HG02840 (cell line): ENCODE data around the gene EXOC4.

Experiments used
- ATAC-seq: cut with Tn5 transposase; IDR thresholded peaks from one replicate; pipeline ENCODE4 v1.9.1; 2021; ENCODE audit warnings: mild to moderate bottlenecking, moderate library complexity, moderate number of reproducible peaks; ENCODE audit not compliant: unreplicated experiment, low FRiP score

EXOC4 gene

DNA sequence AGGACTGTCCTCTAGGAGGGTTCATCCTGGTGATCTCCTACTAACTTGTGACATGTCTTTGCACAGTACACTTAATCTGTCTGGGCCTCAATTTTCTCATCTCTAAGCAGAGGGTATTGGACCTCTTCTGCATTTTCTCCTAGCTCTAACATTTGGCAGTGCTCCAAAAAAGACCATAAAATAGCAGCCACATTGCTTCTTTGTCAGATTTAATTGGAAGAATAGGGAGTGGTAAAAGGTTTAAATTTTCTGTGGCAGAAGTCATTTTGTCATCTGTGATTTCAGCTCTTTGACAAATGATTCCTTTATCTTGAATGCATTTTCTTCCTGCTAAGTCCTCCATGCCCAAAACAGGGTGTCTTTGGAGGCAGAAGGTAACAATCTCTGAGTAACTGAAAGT is 584.3 kb downstream of the EXOC4 start:
- no peak for ATAC-seq

DNA sequence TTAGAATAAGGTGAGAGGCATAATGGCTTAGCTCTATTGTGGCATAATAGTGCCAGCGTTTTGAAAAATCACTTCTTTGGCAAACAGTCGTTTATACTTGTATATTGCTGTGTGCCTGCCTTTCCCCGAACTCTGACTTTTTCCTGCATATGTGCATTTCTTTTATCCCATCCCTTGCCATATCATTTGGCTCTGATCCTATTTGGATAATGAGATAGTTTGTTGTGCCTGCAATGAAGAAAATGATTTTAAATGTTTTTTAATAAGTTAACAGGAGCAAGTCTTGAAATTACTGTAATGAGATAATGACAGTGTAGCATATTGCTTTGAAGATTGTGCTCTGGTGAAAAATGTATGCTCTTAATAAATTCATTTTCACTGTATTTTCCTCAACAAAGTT is 586.2 kb downstream of the EXOC4 start:
- ATAC-seq: no peak

DNA sequence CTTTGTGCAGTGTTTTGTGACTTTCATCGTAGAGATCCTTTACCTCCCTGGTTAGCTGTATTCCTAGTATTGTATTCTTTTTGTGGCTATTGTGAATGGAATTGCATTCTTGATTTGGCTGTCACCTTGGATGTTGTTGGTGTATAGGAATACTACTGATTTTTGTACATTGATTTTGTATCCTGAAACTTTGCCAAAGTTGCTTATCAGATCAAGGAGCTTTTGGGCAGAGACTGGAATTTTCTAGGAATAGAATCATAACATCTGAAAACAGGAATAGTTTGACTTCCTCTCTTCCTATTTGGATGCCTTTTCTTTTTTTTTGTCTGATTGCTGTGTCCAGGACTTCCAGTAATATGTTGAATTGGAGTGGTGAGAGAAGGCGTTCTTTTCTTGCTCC is 590.5 kb downstream of the EXOC4 start:
- ATAC-seq: no peak

DNA sequence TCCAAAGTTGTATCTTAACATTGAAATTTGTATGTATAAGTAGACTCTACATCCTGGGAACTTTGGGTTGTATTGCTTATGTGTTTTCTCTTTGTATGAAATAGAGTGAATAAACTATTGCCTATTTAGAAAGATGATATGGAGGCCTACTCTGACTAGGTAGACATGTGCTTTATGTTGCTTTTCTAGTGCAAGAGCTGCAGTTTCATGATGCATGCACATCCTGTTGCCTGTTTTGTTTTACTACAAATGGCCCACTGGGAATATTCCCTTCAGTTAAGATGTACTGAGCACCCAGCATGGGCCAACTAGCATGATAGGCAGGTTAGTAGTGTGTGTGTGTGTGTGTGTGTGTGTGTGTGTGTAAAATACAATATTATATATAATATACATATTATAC is 592.1 kb downstream of the EXOC4 start:
- no peak for ATAC-seq

DNA sequence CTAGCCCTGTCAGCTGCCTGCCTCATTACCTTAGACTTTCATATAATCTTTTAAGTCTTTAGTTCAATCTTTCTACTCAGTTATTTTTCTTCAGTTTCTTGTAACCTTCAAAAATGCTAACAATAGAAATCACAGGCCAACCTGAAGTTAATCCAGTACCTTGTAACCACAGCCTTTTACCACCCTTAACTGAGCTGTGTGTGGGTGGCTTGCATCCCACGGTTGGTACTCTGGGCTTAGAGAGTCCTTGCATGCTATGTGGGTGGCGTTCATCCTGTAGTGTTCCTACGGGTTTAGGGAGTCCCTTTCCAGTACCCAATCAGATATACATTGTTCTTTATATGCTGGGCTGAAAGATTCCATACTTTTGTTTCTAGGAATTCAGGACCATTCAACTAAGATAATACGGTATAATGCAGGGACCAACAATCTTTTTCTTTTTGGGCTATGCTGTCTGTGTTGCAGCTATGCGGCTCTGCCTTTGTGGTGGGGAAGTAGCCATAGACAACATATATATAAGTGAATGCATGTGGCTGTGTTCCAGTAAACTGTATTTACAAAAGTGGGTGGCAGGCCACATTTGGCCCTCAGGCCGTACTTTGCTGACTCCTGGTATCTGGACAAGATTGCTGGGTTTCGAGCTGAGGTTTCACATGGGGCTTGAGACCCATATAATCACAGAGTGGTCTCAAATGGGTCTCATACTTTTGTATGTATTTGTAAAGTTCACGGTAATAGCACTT is 593.5 kb downstream of the EXOC4 start:
- ATAC-seq: no peak

DNA sequence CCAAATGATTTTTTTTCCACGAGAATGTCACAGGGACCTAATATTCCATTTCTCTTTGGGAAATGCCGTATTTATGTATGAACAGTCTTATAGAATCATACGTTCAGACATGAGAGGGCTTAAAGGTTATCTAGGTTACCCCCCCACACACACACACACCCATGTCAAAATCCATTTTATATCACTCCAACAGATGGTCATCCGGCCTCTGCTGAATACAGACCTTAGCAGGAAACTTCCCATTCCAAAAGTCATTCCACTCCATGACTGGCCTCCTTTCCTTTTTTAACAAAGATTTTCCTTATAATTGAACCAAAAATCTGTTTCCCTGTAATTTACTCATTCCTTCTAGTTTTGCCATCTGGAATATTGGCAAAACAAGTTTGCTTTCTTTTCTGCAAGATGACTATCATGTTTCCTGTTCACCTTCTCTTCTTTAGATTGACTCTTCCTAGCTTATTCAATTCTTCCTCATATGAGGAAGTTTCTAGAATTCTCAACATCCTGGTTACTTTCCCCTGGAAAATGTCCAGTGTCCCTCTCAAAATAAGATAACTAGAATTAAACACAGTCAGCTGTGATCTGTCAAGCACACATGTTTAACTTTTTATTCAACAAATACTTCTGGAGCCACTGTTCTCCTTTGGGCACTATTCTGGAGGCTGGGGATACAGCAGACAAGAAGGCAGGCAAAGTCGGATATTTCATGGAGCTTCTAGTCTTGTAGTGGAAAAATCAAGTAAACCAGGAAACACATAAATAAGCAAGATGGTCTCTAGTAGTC is 597.8 kb downstream of the EXOC4 start:
- ATAC-seq: no peak

DNA sequence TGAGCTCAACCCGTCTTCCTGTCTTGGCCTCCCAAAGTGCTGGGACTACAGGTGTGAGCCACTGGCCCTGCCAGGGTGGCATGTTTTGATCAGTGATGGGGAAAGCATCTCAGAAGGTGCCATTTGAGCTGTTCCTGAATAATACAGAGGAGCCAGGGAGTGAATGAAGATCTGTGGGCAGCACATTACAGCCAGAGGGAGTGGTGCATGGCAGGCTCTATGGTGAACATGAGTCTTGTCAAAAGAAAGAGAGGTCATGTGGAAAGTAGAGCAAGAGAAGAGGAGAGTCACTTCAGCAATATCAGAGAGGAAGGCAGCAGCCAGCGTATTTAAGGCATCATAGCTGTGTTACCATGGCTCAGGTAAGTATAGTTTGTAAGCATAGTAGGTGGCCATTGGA is 598.5 kb downstream of the EXOC4 start:
- ATAC-seq: no peak

DNA sequence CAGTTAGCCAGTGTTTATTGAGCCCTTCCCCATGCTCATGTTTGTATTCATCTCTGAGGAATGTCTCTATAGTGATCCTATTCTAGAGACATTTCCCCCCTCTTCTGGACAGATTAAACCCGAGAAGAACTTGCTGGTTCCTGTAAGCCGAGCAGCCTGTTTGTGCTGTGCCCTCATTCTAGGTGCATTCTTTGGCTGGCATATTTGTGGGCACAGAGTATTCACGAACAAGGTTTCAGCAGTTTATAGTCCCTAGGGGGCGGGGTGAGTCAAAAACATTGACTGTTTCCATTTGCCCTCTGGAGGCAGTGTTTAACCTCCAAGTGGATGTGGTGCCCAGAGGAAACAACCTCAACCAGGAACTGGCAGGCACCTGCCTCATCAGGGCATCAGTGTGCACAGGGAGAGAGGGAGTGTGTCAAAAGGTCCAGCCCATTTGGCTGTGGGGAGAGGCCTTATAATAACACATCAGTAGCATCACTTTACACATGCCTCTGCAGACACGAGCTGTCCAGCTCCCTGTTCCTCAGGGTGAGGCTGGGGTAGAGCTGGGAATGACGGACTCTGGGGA is 600.9 kb downstream of the EXOC4 start:
- no peak for ATAC-seq

DNA sequence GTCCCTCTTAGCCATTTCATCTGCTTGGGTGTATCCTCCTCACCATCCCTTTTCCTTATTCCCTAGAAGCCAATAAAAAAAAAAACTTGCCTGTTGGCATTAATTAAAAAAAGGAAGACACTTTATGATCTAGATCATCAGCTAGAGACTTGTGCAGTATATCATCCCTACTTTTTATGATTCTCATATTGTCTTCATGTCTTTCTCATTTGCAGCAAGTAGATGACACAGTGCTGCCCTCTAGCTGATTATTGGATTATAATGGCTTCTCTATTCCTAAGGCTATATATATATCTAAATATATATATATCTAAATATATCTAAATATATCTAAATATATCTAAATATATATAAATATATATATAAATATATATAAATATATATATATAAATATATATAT is 601.9 kb downstream of the EXOC4 start:
- ATAC-seq: no peak

DNA sequence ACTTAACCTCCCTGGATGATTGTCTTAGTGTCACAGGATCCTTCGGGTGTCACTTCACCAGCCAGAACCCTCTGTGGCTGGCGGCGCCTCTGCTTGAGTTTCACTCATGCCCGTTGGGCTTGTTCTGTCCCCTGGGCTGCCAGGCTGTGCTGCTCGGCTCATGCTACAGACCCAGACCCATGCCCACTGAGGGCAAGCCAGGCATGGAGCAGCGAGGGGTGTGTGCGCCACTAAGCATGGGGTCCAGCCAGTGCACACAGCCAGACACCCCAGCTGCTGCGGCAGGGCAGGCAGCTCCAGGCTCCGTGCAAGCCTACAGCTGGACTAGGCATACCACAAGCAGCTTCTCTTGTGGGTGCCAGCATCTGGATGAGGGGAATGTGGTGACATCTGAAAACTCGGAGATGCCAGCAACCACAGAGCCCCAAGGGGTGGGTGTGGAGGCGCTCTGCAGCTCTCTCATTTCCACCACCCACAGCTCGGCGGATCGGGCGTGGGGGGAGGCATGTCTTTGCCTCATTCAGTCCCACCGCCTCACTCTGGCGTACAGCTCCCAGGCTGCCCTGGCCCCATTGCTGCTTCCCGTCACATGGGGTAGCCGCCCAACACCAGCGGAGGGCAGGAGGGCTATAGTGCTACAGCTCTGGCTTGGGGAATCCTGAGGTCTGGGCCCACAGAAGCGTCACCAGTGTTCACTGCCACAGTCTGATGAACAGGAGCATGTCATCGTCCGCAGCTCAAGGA is 604.7 kb downstream of the EXOC4 start:
- no peak for ATAC-seq

DNA sequence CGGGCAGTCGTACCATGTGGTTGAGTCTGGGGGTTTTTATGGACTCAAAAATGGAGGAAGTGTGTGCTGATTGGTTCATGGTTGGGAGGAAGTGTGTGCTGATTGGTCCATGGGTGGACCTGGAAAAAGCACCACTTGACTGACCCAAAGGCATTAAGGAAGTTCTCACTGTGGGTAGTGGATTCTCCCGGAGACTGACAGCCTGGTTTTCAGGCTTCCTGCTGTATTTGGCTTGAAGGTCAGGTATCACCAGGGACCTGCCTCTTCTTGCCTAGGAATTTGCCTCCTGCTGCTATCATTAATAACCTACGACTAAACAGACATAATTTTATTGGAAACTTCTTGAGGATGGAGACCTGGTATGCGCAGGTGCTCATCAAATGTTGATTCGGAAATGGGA is 605.4 kb downstream of the EXOC4 start:
- ATAC-seq: no peak

DNA sequence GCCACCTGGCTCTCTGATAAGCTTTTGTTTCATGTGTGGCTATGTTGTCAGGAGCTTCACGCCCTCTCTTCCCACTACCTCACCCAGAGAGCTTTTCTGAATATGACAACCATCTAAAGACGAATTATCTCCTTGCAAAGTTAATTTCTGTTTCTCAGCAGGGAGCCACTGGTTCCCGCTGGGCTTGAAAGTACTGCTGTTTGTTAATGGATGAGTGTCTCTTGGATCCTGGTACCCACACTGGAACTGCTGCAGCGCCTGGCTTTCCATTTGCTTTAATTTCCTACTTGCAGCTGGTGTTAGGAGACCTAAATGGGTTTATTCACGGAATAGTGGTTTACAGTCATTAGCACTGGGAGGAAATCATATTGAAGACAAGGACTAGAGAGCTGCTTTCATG is 606.4 kb downstream of the EXOC4 start:
- ATAC-seq: no peak

DNA sequence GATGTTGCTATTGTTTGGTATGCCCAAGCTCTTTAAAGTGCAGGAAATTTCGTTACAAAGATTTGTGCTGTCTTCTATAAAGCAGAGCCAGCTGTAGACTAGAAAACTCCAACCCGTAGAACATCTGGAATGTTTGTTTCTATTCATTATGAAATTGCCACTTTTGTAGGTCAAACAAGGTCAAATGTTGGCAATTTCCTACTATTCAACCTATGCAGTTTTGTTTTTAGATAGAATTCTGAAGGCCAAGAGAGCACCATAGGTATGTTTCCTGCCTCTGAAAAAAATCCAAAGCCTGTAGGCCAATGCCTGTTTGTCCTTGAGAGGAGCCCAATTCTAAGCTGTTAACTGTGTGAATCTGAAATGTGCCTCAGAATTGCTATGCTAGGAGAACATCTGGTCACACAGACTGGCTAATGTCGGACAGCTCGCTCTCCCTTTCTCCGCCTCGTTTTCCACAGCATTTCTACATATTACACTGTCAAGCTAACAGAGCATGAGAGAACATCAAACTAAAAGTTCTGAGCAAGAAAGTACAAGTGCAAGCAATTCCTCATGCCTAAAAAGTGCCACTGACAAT is 607.1 kb downstream of the EXOC4 start:
- no peak for ATAC-seq

DNA sequence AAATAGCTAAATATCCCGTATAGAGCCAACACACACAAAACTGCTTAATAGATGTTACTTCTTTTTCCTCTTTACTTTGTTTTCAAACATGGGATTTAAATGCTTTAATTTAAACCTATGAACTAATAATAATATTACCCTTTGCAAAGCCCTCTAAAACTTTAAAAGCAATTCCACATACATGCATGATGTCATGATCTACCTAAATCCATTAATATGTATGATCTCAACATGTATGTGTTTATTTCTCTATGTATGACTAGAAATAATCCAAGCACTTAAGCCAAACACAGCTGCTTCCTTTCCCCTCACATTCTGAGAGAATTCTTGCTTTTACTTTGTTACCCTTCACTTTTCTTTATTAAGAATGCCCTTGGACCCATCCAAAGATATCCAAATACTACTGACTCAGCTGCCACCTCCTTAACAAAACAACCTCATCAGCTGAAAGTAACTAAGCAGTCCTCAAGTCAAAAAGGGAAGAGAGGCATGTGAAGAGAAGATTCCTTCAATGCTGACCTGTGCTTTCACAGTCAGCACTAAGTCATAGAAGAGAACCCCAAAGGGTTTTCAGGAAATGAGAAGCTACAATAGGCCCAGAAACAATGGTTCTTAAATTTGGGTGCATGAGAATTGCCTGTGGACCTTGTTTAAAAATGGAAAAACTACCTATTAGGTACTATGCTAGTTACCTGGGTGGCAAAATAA is 607.9 kb downstream of the EXOC4 start:
- ATAC-seq: no peak

DNA sequence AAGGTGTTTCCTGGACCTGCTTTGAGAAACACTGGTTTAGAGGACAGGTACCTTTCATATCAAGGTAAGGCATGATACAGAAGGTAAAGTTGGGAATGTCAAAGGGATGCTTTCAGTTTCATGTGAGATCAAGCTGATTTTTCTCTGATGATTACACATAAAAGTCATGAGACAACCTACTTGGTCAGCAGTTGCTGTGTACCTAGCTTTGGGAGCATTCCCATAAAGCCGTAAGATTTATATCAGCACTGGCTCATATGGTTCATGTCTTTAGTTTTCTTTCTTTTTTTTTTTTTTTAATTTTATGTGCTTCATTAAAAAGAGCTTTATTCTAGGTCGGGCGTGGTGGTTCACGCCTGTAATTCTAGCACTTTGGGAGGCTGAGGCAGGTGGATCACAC is 609.0 kb downstream of the EXOC4 start:
- ATAC-seq: no peak

DNA sequence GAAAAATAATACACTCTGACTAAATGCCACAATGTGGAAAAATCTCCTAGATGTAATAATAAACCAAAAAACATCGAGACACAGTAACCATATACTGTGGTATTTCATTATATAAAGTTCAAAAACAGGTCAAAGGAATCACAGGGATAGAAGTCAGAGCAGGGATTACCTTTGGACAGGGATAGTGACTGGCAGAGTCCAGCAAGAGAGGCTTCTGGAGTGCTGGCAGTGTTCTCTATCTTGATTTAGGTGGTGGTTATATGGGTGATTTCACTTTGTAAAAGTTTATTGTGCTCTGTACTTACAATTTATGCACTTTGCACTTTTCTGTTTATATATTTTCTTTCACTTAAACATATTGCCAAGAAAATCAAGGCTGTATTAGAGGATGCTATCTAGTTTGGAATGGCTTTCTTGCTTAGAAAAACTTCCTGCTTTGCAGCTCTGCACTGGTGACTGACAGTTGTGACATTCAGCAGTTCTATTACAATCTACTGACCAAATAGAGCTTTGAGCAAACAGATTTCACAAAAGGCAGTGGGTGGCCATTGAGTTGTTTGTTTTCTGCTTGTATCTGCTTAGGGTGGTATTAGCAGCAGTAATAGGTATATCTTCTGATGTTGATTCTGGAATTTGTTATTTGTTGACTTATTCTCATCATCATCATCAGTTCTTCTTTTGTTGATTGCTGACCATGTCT is 610.6 kb downstream of the EXOC4 start:
- ATAC-seq: no peak

DNA sequence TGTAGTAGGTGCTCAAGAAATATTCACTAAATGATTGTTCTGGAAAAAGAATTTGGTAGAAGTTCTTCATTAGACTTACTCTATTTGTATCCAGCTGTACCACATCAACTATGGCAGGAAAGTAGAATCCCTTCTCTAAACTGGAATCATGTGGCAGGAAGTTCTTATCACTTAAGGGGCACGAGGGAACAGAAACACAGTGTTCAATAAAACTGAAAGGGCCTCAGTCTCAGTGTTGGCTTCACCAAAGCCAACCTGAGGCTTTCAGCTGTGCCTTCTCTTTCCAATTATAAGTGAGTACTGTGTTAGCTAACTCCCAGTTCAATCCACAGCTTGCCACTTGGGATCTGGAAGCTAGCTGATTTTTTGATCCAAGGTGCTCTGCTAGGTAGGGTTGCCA is 616.7 kb downstream of the EXOC4 start:
- no peak for ATAC-seq

DNA sequence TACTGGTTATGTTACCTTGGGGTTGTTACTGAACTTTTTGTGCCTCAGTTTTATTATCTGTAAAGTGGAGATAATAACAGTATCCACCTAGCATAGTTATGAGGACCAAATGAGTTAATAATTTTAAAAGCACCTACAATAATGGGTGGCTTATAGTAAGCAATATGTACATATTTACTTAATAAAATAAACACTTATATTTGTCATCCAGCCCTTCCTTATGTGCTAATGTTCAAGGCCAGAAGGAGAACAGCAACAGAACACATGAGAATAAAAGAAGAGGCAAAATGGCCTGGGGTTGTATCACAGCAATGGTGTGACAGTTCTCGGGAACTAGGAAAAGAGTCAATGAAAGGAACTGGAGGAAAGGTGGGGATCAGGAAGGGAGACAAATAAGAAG is 618.9 kb downstream of the EXOC4 start:
- no peak for ATAC-seq

DNA sequence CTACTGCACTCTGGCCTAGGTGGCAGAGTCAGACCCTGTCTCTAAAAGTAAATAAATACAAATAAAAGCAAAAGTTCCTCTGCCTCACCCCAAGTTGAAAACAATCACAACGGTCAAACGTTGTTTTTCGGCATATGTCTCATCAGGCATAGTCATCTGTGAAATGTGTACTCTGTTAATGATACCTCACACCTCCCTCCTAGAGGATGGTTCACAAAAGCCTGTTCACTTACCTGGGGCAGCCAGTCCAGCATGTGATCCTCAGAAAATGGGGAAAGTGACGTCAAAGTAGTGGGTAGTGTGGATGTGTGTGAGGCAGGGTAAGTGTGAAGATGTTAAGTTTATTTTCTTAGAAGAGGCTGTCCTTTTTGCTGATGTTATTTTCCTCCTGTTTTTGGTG is 620.3 kb downstream of the EXOC4 start:
- no peak for ATAC-seq

DNA sequence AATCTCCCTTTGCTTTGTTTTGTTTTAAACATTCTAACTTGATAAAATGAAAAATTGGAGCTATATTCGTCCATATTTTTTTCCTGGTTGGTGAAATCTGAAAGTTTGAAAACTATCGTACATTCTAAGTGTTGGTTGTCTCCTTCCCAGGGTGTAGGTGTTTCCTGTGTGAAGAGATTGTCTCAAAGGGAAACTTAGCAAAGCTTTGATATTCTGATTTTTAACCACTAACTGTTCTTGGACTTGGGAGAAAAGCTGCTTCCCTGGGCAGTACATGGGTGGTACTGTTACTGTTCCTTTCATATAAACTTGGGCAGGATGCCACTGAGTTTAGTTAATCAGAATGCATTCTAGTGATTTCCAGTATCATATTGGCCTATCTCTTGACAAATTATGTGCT is 620.8 kb downstream of the EXOC4 start:
- no peak for ATAC-seq
